ENCODE measurements around the gene PDRG1. TPM values are rescaled to one million over a fixed set of nuclear protein-coding genes. Genes with fewer than 3 reads are reported as not detected.

The PDRG1 gene
- total RNA-seq, 4 donors from 2014 or later: 1.2 to 109 (median 9.5) TPM

- Histone ChIP-seq H3K27ac (no peak overlapping the region), H3K4me3 (no peak overlapping the region), H3K27me3 (no peaks in the 10 kb centered on the region), H3K9me3 (no peaks in the 10 kb centered on the region), H3K4me1 (no peaks in the 10 kb centered on the region), H3K36me3 (no peaks in the 10 kb centered on the region)
- intact Hi-C loops (cut with DNase I; ENCODE audit: low total_unique reads): no loop called here
- TF ChIP-seq POLR2A (IDR thresholded peaks at IDR 0.05) (no peak), CTCF (IDR thresholded peaks at IDR 0.05) (no peak)
- no peak for DNase-seq
Observed at GRCh38 chr20:31927627-31928159, 24.2 kb downstream of the PDRG1 start.

GRCh38 chr20:31926493-31926892 is 25.4 kb downstream of the PDRG1 start:
- no peaks in the 10 kb centered on the region for H3K27me3 ChIP-seq
- H3K27ac ChIP-seq: no peak overlapping the region
- no peaks in the 10 kb centered on the region for H3K9me3 ChIP-seq
- H3K4me3 ChIP-seq: no peak overlapping the region
- TF ChIP-seq POLR2A (IDR thresholded peaks at IDR 0.05): no peak
- intact Hi-C loops (cut with DNase I; ENCODE audit: low total_unique reads): no loop called here
- DNase-seq: no peak
- H3K4me1 ChIP-seq: no peaks in the 10 kb centered on the region
- no peaks in the 10 kb centered on the region for H3K36me3 ChIP-seq

- Histone ChIP-seq H3K9me3 (no peaks in the 10 kb centered on the region), H3K27me3 (no peaks in the 10 kb centered on the region), H3K27ac (no peak overlapping the region), H3K36me3 (no peaks in the 10 kb centered on the region), H3K4me3 (no peak overlapping the region), H3K4me1 (no peaks in the 10 kb centered on the region)
- intact Hi-C loops (cut with DNase I; ENCODE audit: low total_unique reads): no loop called here
- no peak for DNase-seq
- TF ChIP-seq CTCF (IDR thresholded peaks at IDR 0.05) (no peak), POLR2A (IDR thresholded peaks at IDR 0.05) (no peak)
Observed at GRCh38 chr20:31925631-31926030, 26.2 kb downstream of the PDRG1 start.

GRCh38 chr20:31924561-31924960 is 27.3 kb downstream of the PDRG1 start:
- Histone ChIP-seq H3K4me3 (no peak overlapping the region), H3K4me1 (no peaks in the 10 kb centered on the region), H3K36me3 (no peaks in the 10 kb centered on the region), H3K27me3 (no peaks in the 10 kb centered on the region), H3K27ac (no peak overlapping the region), H3K9me3 (no peaks in the 10 kb centered on the region)
- intact Hi-C loops (cut with DNase I; ENCODE audit: low total_unique reads): no loop called here
- no peak for TF ChIP-seq POLR2A (IDR thresholded peaks at IDR 0.05)
- TF ChIP-seq CTCF (IDR thresholded peaks at IDR 0.05): no peak
- DNase-seq: no peak

- Histone ChIP-seq H3K9me3 (no peaks in the 10 kb centered on the region), H3K27me3 (no peaks in the 10 kb centered on the region), H3K4me3 (no peak overlapping the region), H3K36me3 (no peaks in the 10 kb centered on the region), H3K27ac (no peak overlapping the region), H3K4me1 (no peaks in the 10 kb centered on the region)
- intact Hi-C loops (cut with DNase I; ENCODE audit: low total_unique reads): no loop called here
- no peak for DNase-seq
- TF ChIP-seq POLR2A (IDR thresholded peaks at IDR 0.05): no peak
- TF ChIP-seq CTCF (IDR thresholded peaks at IDR 0.05): no peak
Observed at GRCh38 chr20:31923388-31924331, 28.2 kb downstream of the PDRG1 start.
